NB4 (cell line): ENCODE results near the gene FAM163A.

Source experiments
- POLR2A ChIP-seq: IDR thresholded peaks from 2 replicates; pipeline ENCODE4 v1.6.1; 2011; ENCODE audit warnings: mild to moderate bottlenecking; ENCODE audit not compliant: insufficient read length; ENCODE audit errors: extremely low read depth
- TF ChIP-seq, protein P1 (sequence below): IDR thresholded peaks from one replicate; pipeline ENCODE4 v1.5.1; 2012; ENCODE audit warnings: low read depth, low read length

DNA sequence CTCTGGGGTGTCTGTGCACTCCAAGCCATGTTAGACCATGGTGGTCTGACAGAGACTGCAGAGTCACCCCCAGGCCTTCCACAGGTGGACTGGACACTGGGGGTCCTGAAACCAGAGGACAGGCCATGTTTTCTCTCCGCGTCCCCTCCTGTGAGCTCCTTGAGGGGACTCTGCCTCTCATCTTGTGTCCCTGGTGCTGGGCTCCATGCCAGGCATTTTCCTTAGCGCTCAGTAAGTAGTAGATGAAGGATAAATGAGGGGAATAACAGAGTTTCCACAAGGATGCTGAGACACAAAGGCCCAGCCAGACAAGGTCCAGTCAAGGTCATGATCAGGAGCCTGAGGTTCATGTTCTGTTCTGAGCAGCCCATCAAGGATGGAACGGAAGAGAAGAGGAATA is 57.4 kb downstream of the FAM163A start:
- TF ChIP-seq POLR2A = no peak
- TF ChIP-seq, protein P1, sequence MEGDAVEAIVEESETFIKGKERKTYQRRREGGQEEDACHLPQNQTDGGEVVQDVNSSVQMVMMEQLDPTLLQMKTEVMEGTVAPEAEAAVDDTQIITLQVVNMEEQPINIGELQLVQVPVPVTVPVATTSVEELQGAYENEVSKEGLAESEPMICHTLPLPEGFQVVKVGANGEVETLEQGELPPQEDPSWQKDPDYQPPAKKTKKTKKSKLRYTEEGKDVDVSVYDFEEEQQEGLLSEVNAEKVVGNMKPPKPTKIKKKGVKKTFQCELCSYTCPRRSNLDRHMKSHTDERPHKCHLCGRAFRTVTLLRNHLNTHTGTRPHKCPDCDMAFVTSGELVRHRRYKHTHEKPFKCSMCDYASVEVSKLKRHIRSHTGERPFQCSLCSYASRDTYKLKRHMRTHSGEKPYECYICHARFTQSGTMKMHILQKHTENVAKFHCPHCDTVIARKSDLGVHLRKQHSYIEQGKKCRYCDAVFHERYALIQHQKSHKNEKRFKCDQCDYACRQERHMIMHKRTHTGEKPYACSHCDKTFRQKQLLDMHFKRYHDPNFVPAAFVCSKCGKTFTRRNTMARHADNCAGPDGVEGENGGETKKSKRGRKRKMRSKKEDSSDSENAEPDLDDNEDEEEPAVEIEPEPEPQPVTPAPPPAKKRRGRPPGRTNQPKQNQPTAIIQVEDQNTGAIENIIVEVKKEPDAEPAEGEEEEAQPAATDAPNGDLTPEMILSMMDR = no peak
